ENCODE results near the gene RTEL1.

DNA sequence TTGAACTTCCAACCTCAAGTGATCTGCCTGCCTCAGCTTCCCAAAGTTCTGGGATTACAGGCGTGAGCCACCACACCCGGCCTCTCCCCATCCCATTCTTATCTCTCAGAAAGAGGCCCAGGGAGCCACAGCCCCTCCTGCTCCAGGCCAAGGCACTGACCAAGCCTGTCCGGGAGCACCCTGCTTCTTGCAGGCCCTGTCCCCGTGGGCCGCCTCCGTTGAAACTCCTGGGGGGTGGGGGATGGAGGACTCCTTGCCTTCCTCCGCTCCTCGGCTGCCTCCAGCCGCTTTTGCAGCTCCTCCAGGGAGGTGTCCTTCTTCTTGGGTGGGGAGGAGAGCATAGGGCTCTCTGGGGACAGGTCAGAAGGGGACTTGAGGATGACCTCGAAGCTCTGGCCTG, 14.6 kb upstream of the RTEL1 start:
- TF ChIP-seq POLR2A (IDR thresholded peaks at IDR 0.05): no peak
- TF ChIP-seq, protein P1, sequence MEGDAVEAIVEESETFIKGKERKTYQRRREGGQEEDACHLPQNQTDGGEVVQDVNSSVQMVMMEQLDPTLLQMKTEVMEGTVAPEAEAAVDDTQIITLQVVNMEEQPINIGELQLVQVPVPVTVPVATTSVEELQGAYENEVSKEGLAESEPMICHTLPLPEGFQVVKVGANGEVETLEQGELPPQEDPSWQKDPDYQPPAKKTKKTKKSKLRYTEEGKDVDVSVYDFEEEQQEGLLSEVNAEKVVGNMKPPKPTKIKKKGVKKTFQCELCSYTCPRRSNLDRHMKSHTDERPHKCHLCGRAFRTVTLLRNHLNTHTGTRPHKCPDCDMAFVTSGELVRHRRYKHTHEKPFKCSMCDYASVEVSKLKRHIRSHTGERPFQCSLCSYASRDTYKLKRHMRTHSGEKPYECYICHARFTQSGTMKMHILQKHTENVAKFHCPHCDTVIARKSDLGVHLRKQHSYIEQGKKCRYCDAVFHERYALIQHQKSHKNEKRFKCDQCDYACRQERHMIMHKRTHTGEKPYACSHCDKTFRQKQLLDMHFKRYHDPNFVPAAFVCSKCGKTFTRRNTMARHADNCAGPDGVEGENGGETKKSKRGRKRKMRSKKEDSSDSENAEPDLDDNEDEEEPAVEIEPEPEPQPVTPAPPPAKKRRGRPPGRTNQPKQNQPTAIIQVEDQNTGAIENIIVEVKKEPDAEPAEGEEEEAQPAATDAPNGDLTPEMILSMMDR (IDR thresholded peaks at IDR 0.05): no peak
